ENCODE measurements around the gene CRP. TPM values are rescaled to one million over a fixed set of nuclear protein-coding genes. Genes with fewer than 3 reads are reported as not detected.

CRP gene
- total RNA-seq, 1 experiment from 2014 or later, result 0.90 TPM

DNA sequence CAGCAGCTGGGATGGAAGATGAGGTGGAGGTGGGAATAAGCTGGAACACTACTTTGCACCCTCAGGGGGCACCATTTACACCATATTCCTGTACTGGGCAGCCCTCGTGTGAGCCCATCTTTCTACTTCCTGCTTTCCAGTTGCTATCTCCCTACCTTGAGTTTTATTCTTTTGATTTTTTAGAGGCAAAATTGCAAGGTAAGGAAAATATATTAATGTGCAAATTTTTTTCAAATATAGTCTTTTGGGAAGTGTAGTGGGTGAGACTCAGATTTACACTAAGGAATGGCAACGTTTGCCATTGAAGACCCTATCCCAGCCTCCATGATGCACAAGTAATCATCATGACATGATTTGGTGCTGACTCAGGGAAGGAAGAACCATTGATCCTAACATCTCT, 35.2 kb upstream of the CRP start:
- TF ChIP-seq TCF7L2 (IDR thresholded peaks at IDR 0.05; ENCODE audit: low read depth, low read length) (no peak), SIN3A (IDR thresholded peaks at IDR 0.05; ENCODE audit: borderline replicate concordance, insufficient read depth, low read depth, low read length) (no peak), POLR2AphosphoS5 (IDR thresholded peaks at IDR 0.05; ENCODE audit: low read depth, low read length) (no peak), CTCF (IDR thresholded peaks at IDR 0.05) (no peak)
- TF ChIP-seq, protein P1, sequence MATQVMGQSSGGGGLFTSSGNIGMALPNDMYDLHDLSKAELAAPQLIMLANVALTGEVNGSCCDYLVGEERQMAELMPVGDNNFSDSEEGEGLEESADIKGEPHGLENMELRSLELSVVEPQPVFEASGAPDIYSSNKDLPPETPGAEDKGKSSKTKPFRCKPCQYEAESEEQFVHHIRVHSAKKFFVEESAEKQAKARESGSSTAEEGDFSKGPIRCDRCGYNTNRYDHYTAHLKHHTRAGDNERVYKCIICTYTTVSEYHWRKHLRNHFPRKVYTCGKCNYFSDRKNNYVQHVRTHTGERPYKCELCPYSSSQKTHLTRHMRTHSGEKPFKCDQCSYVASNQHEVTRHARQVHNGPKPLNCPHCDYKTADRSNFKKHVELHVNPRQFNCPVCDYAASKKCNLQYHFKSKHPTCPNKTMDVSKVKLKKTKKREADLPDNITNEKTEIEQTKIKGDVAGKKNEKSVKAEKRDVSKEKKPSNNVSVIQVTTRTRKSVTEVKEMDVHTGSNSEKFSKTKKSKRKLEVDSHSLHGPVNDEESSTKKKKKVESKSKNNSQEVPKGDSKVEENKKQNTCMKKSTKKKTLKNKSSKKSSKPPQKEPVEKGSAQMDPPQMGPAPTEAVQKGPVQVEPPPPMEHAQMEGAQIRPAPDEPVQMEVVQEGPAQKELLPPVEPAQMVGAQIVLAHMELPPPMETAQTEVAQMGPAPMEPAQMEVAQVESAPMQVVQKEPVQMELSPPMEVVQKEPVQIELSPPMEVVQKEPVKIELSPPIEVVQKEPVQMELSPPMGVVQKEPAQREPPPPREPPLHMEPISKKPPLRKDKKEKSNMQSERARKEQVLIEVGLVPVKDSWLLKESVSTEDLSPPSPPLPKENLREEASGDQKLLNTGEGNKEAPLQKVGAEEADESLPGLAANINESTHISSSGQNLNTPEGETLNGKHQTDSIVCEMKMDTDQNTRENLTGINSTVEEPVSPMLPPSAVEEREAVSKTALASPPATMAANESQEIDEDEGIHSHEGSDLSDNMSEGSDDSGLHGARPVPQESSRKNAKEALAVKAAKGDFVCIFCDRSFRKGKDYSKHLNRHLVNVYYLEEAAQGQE (IDR thresholded peaks at IDR 0.05; ENCODE audit: insufficient read depth in 1 of 2, low read depth in 2 of 2, low read length in 1 of 2), result no peak
- BruUV-seq (replicated peaks), result no TSS peak
- in situ Hi-C loops (cut with HindIII; ENCODE audit: low pct_unique_long_range_greater_than_20kb, low sequenced_read_pairs) (no loop called here), intact Hi-C loops (cut with micrococcal nuclease; ENCODE audit: unreplicated experiment) (no loop called here)
- no peaks in the 10 kb centered on the region for H3K9me3 ChIP-seq (ENCODE audit: control insufficient read depth, insufficient read depth, low read depth, low read length)
- no peaks in the 10 kb centered on the region for H3K36me3 ChIP-seq (ENCODE audit: control insufficient read depth, insufficient read depth, low read length)
- ChIA-PET CTCF (no interaction called here), POLR2A (no interaction called here)
- ATAC-seq (no peak), DNase-seq (ENCODE audit: low read depth, low spot score) (no peak)
- no peaks in the 10 kb centered on the region for H3K27me3 ChIP-seq (ENCODE audit: control insufficient read depth, insufficient read depth, low read length)
- H3K4me3 ChIP-seq (ENCODE audit: low read depth in 2 of 2, low read length in 2 of 2), result no peak overlapping the region
- no peaks in the 10 kb centered on the region for H3K4me1 ChIP-seq (ENCODE audit: control insufficient read depth, insufficient read depth, low read length)
- H3K27ac ChIP-seq (ENCODE audit: low read length), result no peak overlapping the region

DNA sequence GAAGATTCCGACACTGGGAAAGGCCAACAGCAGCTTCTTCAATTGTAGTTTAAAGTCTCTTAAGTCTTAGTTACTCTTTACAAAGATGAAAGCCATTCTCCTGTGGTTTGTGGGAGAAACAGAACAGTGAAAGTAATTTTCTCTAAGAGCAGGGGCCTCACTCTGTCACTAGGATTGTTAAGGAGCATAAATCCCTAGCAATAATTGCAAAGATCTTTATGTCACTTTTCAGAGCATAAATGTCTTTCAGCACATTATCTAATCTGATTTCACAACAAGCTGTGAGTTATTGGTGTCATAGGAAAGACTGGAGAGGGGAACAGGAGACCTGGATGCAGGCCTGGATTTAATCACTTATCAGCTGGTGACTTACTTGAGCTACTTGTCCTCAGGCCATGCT, 34.0 kb upstream of the CRP start:
- Histone ChIP-seq H3K9me3 (ENCODE audit: control insufficient read depth, insufficient read depth, low read depth, low read length) (no peaks in the 10 kb centered on the region), H3K27ac (ENCODE audit: low read length) (no peak overlapping the region), H3K4me1 (ENCODE audit: control insufficient read depth, insufficient read depth, low read length) (no peaks in the 10 kb centered on the region), H3K4me3 (ENCODE audit: low read depth in 2 of 2, low read length in 2 of 2) (no peak overlapping the region), H3K36me3 (ENCODE audit: control insufficient read depth, insufficient read depth, low read length) (no peaks in the 10 kb centered on the region), H3K27me3 (ENCODE audit: control insufficient read depth, insufficient read depth, low read length) (no peaks in the 10 kb centered on the region)
- BruUV-seq (replicated peaks), result no TSS peak
- in situ Hi-C loops (cut with HindIII; ENCODE audit: low pct_unique_long_range_greater_than_20kb, low sequenced_read_pairs) (no loop called here), intact Hi-C loops (cut with micrococcal nuclease; ENCODE audit: unreplicated experiment) (no loop called here)
- ATAC-seq (no peak), DNase-seq (ENCODE audit: low read depth, low spot score) (no peak)
- POLR2A ChIA-PET, result no interaction called here
- TF ChIP-seq SIN3A (IDR thresholded peaks at IDR 0.05; ENCODE audit: borderline replicate concordance, insufficient read depth, low read depth, low read length), result no peak
- TF ChIP-seq TCF7L2 (IDR thresholded peaks at IDR 0.05; ENCODE audit: low read depth, low read length), result no peak
- TF ChIP-seq, protein P1 (IDR thresholded peaks at IDR 0.05; ENCODE audit: insufficient read depth in 1 of 2, low read depth in 2 of 2, low read length in 1 of 2), result no peak
- no peak for TF ChIP-seq POLR2AphosphoS5 (IDR thresholded peaks at IDR 0.05; ENCODE audit: low read depth, low read length)
- TF ChIP-seq CTCF (IDR thresholded peaks at IDR 0.05), result no peak
- CTCF ChIA-PET, result no interaction called here

All from Panc1 (cell line).